Measurements from ENCODE around the gene A1BG. TPM values are rescaled to one million over a fixed set of nuclear protein-coding genes. Genes with fewer than 3 reads are reported as not detected.

Gene A1BG
- total and polyA plus RNA-seq, 4 donors = 1.2 to 53.4 (median 18.6) TPM

DNA sequence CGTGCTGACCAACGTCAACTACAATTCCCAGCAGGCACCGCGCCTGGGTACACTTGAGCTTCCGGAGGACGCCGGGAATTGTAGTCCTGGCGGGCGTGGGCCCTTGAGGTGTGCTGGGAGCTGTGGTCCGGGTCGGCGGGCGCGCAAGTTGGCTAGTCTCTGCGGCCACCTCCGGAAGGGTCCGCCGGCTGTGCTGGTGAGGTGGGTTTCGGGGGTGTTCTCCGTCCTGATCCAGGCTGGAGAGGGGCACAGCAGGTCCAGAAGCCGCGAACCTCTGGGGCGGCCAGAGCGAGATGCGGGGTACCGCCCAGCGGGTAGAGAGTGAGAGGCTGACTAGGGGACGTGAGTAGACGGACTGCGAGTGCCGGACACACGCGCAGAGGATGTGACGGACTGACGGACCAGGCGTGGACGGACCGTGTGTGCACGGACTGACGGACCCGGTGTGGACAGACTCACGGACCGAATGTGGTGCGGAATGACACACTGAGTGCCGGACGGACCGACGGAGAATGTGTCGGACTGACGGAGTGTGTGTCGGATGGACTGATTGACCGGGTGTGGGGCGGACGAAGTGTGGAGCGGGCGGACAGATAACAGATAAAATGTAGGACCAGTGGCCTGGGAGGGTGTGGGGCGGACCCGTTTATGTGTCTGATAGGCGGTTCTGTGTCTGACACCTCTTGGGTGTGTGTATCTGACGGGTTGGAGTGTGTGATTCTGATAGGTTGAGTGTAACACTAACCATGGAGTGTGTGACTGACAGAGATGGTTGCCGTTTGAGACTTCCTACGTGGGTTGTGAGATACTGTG lies 26.2 kb downstream of the A1BG start, which contains the start of gene ZSCAN22:
Gene ZSCAN22, plus strand, starts transcription at position 81 of the 813 bp plus-strand sequence. CDS start 7,809 bp downstream, outside the sequence.
- H3K36me3 ChIP-seq (ENCODE audit: control insufficient read depth in 4 of 4, insufficient read depth in 4 of 4, low read length in 4 of 4) = peaks cover 0 to 3% (median 0%) of the 10 kb centered on the region in 4 donors
- H3K27me3 ChIP-seq (ENCODE audit: control insufficient read depth in 3 of 3, insufficient read depth in 3 of 3, low read length in 2 of 3) = no peaks in the 10 kb centered on the region
- TF ChIP-seq CTCF (IDR thresholded peaks at IDR 0.05; ENCODE audit: control extremely low read depth, extremely low read depth) = no peak
- peak within 1 kb of the TSS; percentile 91 for H3K27ac ChIP-seq (ENCODE audit: low read depth in 1 of 2, low read length in 1 of 2)
- DNase-seq (peak; percentile 96 to 98 (median 97)), ATAC-seq (ENCODE audit: insufficient read depth, low FRiP score) (peak; percentile 96)
- peaks cover 7 to 15% (median 9%) of the 10 kb centered on the region in 5 donors for H3K4me1 ChIP-seq (ENCODE audit: control insufficient read depth in 5 of 5, insufficient read depth in 5 of 5, low read length in 5 of 5)
- peak within 1 kb of the TSS; percentile 49 to 97 for H3K9ac ChIP-seq (ENCODE audit: insufficient read depth in 1 of 2, low read length in 2 of 2)
- no peaks in the 10 kb centered on the region for H3K9me3 ChIP-seq (ENCODE audit: control insufficient read depth in 4 of 4, insufficient read depth in 3 of 4, low read length in 3 of 4)
- WGBS, 2 donors = 0 to 1% methylated on average over 61 to 62 of the region's 62 CpGs
- H3K4me3 ChIP-seq = peak within 1 kb of the TSS; percentile 61

- WGBS, 2 donors = 4 to 11% methylated on average over 8 to 9 of the region's 9 CpGs
- H3K4me1 ChIP-seq (ENCODE audit: control insufficient read depth in 5 of 5, insufficient read depth in 5 of 5, low read length in 5 of 5) = peaks cover 7 to 15% (median 9%) of the 10 kb centered on the region in 5 donors
These were observed 26.8 kb downstream of the A1BG start for GRCh38 chr19:58326501-58326913.

DNA sequence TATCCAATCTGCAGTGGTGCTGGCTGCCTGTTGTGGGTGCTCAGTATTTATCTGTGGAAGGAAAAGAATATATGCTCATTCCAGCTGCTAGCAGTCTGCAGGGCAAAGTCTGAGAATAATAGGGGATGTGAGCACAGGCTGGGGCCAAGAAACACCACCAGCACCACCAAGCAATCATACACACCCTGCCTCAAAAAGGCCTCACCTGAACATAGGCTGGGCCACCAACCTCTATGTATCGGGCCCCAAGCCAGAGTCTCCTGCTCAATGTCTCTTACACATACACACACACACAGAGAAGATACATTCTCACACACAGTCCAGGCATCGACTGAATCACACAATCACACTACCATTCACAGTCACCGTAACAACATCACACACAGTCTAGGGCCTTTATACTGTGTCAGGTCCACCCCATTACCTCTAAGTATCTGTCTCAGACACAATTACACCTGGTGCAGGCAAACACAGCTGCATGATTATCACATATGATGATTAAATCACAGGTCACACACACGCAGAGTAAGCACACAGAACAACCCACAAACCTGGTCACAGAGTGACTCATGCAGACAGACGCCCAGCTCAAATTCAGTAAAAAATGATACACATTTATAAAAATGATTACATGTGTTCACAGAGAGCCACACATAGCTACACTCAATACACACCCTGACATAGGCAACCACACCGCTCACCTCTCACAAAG lies 27.8 kb downstream of the A1BG start:
- H3K9me3 ChIP-seq (ENCODE audit: control insufficient read depth in 4 of 4, insufficient read depth in 3 of 4, low read length in 3 of 4) = no peaks in the 10 kb centered on the region
- peaks cover 7 to 15% (median 9%) of the 10 kb centered on the region in 5 donors for H3K4me1 ChIP-seq (ENCODE audit: control insufficient read depth in 5 of 5, insufficient read depth in 5 of 5, low read length in 5 of 5)
- ATAC-seq (ENCODE audit: insufficient read depth, low FRiP score) = no peak
- no peak overlapping the region for H3K4me3 ChIP-seq
- DNase-seq = no peak
- no peak overlapping the region for H3K27ac ChIP-seq (ENCODE audit: low read depth in 1 of 2, low read length in 1 of 2)
- TF ChIP-seq CTCF (IDR thresholded peaks at IDR 0.05; ENCODE audit: control extremely low read depth, extremely low read depth) = no peak
- peaks cover 0 to 3% (median 2%) of the 10 kb centered on the region in 4 donors for H3K36me3 ChIP-seq (ENCODE audit: control insufficient read depth in 4 of 4, insufficient read depth in 4 of 4, low read length in 4 of 4)
- peak overlapping the region in 1 of 2 donors; percentile 73 for H3K9ac ChIP-seq (ENCODE audit: insufficient read depth in 1 of 2, low read length in 2 of 2)
- H3K27me3 ChIP-seq (ENCODE audit: control insufficient read depth in 3 of 3, insufficient read depth in 3 of 3, low read length in 2 of 3) = no peaks in the 10 kb centered on the region
- 89 to 92% methylated on average over 6 of the region's 6 CpGs for WGBS, 2 donors

More at GRCh38 chr19:58326501-58326913, 26.8 kb downstream of the A1BG start:
- DNase-seq (no peak), ATAC-seq (ENCODE audit: insufficient read depth, low FRiP score) (no peak)
- no peaks in the 10 kb centered on the region for H3K27me3 ChIP-seq (ENCODE audit: control insufficient read depth in 3 of 3, insufficient read depth in 3 of 3, low read length in 2 of 3)
- peak overlapping the region in 1 of 2 donors; percentile 13 for H3K27ac ChIP-seq (ENCODE audit: low read depth in 1 of 2, low read length in 1 of 2)
- H3K4me3 ChIP-seq = peak overlapping the region; percentile 61
- H3K9ac ChIP-seq (ENCODE audit: insufficient read depth in 1 of 2, low read length in 2 of 2) = peak overlapping the region; percentile 49 to 73
- no peaks in the 10 kb centered on the region for H3K9me3 ChIP-seq (ENCODE audit: control insufficient read depth in 4 of 4, insufficient read depth in 3 of 4, low read length in 3 of 4)
- H3K36me3 ChIP-seq (ENCODE audit: control insufficient read depth in 4 of 4, insufficient read depth in 4 of 4, low read length in 4 of 4) = peaks cover 0 to 3% (median 2%) of the 10 kb centered on the region in 4 donors
- TF ChIP-seq CTCF (IDR thresholded peaks at IDR 0.05; ENCODE audit: control extremely low read depth, extremely low read depth) = no peak
